Measurements from ENCODE around the gene DDR2.

DNA sequence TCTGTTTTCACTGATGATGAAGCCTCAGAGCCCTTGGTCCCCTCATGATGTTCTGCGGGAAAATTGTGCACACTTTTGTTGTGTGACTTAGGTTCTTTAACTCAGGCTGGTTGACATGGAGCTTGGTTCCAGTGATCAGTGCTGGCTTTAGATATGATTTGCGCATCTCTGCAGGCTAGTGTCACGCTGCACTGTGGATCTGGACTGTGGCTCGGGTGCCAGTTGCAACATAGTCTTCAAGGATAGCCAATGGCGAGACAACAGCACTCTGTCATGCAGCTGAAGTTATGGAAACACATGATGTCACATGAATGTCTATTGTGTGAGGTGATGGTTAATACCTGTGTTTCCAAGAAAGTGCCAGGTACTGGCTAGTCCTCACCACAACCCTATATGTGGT lies 56.7 kb downstream of the DDR2 start:
- TF ChIP-seq, protein P1, sequence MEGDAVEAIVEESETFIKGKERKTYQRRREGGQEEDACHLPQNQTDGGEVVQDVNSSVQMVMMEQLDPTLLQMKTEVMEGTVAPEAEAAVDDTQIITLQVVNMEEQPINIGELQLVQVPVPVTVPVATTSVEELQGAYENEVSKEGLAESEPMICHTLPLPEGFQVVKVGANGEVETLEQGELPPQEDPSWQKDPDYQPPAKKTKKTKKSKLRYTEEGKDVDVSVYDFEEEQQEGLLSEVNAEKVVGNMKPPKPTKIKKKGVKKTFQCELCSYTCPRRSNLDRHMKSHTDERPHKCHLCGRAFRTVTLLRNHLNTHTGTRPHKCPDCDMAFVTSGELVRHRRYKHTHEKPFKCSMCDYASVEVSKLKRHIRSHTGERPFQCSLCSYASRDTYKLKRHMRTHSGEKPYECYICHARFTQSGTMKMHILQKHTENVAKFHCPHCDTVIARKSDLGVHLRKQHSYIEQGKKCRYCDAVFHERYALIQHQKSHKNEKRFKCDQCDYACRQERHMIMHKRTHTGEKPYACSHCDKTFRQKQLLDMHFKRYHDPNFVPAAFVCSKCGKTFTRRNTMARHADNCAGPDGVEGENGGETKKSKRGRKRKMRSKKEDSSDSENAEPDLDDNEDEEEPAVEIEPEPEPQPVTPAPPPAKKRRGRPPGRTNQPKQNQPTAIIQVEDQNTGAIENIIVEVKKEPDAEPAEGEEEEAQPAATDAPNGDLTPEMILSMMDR (IDR thresholded peaks at IDR 0.05): no peak
- TF ChIP-seq POLR2A (IDR thresholded peaks at IDR 0.05) (no peak), EP300 (IDR thresholded peaks at IDR 0.05) (no peak)
